Osteocyte (in vitro differentiated cells): ENCODE data around the gene ZNF345. TPM values are rescaled to one million over a fixed set of nuclear protein-coding genes. Genes with fewer than 3 reads are reported as not detected.

ENCODE experiments used
- total RNA-seq: library from RNA; stranded (reverse); gene quantifications from 2 replicates; pipeline ENCODE4 v1.2.1, GENCODE V29; 2021

The ZNF345 gene
- total RNA-seq, 1 donor from 2014 or later = 11.6 TPM

Other genes with a start within 250 kb of the ZNF345 start
- 13.2 and 15.0 TPM in 2 replicates for gene ZNF382, start 245.6 kb upstream of the ZNF345 start, total RNA-seq
- gene ZNF461, start 184.0 kb upstream of the ZNF345 start, total RNA-seq = 10.3 and 10.7 TPM in 2 replicates
- gene ZNF567, start 163.3 kb upstream of the ZNF345 start, total RNA-seq = 5.6 and 6.6 TPM in 2 replicates
- gene ZNF850, start 78.1 kb upstream of the ZNF345 start, total RNA-seq = 2.8 and 3.6 TPM in 2 replicates
- gene ZNF790, start 12.5 kb upstream of the ZNF345 start, total RNA-seq = 10.1 and 10.3 TPM in 2 replicates
- 3.2 and 3.4 TPM in 2 replicates for gene ZNF829, start 65.4 kb downstream of the ZNF345 start, total RNA-seq
- gene ZNF568, start 65.5 kb downstream of the ZNF345 start, total RNA-seq = 11.5 and 13.2 TPM in 2 replicates
- gene ZNF420, start 227.6 kb downstream of the ZNF345 start, total RNA-seq = 11.9 and 12.0 TPM in 2 replicates